ENCODE data around the gene MEGF6. TPM values are rescaled to one million over a fixed set of nuclear protein-coding genes. Genes with fewer than 3 reads are reported as not detected.

MEGF6 gene
- total RNA-seq, 1 experiment from 2014 or later = 21.3 TPM

DNA sequence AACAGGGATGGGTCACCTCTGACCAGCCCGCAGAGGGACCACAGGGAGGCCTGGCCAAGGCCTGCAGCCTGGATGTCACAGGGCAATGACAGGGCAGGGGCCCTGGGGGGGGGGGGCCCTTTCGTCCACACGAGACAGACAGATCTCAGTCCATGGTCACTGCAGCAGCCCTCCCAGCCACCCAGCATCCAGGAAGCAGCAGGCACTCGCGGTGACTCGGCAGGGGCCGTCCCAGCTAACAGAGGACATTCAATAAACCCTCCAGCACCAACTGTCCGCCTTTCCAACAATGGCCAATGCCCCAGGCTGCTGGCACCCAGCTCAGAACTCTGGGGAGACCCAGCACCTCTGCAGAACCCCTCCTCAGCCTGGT is 32.9 kb downstream of the MEGF6 start:
- H3K9ac ChIP-seq (ENCODE audit: extremely low read depth, insufficient read length, low read length) = no peak overlapping the region
- H4K5ac ChIP-seq (ENCODE audit: insufficient read length, low read depth, low read length) = no peak overlapping the region
- Mint-ChIP-seq H3K36me3 (ENCODE audit: insufficient read depth in 1 of 3, low read depth in 3 of 3) (peaks cover 5 to 7% (median 6%) of the 10 kb centered on the region in 3 experiments; a peak in 5 of 7 replicates), H3K27me3 (ENCODE audit: low read depth) (no peaks in the 10 kb centered on the region; the same call in 1 of the 2 replicates), H3K27ac (no peak overlapping the region), H3K9me3 (peaks cover 0 to 4% of the 10 kb centered on the region in 2 experiments; a peak in 1 of 5 replicates), H3K4me1 (peaks cover 0 to 4% of the 10 kb centered on the region in 2 experiments; a peak in 1 of 4 replicates), H3K4me3 (no peak overlapping the region)
- H3K4me1 ChIP-seq (ENCODE audit: insufficient read depth, low read length) = no peaks in the 10 kb centered on the region
- no peaks in the 10 kb centered on the region for H3K79me2 ChIP-seq (ENCODE audit: insufficient read depth, low read length)
- H3K56ac ChIP-seq (ENCODE audit: insufficient read length, low read depth, low read length) = no peak overlapping the region
- no peak overlapping the region for H3K4me2 ChIP-seq (ENCODE audit: insufficient read depth, insufficient read length, low read length)
- no peak overlapping the region for H2AK5ac ChIP-seq (ENCODE audit: insufficient read length, low read length)
- no peaks in the 10 kb centered on the region for H3K27me3 ChIP-seq (ENCODE audit: insufficient read depth, low read length)
- H3K79me1 ChIP-seq (ENCODE audit: insufficient read depth, low read depth, low read length, poor library complexity, severe bottlenecking) = no peaks in the 10 kb centered on the region
- H3K9me3 ChIP-seq (ENCODE audit: control insufficient read depth, low read depth, low read length) = no peaks in the 10 kb centered on the region
- no peak overlapping the region for H3K18ac ChIP-seq (ENCODE audit: insufficient read length, low read depth, low read length)
- WGBS (ENCODE audit: extremely low coverage, insufficient read length, low lambda C conversion rate) = no CpG with 5 or more reads among the region's 8 CpGs
- H4K91ac ChIP-seq (ENCODE audit: insufficient read length, low read depth, low read length) = no peak overlapping the region
- H3K4ac ChIP-seq (ENCODE audit: low read depth, low read length) = no peak overlapping the region
- no peak overlapping the region for H2BK15ac ChIP-seq (ENCODE audit: low read depth, low read length)
- H3K23me2 ChIP-seq (ENCODE audit: insufficient read length, low read depth, low read length, poor library complexity, severe bottlenecking) = no peaks in the 10 kb centered on the region
- H2BK120ac ChIP-seq (ENCODE audit: low read depth, low read length, poor library complexity, severe bottlenecking) = no peak overlapping the region
- no peak overlapping the region for H3T11ph ChIP-seq (ENCODE audit: low read length)
- no peaks in the 10 kb centered on the region for H4K20me1 ChIP-seq (ENCODE audit: control insufficient read depth, insufficient read depth, insufficient read length)
- H3K14ac ChIP-seq (ENCODE audit: insufficient read depth, low read length) = no peak overlapping the region; the same call in 1 of the 2 replicates
- no peak overlapping the region for H3K27ac ChIP-seq (ENCODE audit: insufficient read length, low read depth, low read length)
- H4K8ac ChIP-seq (replicated peaks; ENCODE audit: insufficient read length, low read depth, low read length) = no peak overlapping the region
- no peak overlapping the region for H2AFZ ChIP-seq (ENCODE audit: low read length)
- H2BK12ac ChIP-seq (ENCODE audit: insufficient read length, low read depth, low read length) = no peak overlapping the region
- H3K23ac ChIP-seq (ENCODE audit: insufficient read length, low read depth, low read length) = no peak overlapping the region
- no peak overlapping the region for H2BK20ac ChIP-seq (ENCODE audit: low read depth, low read length, poor library complexity, severe bottlenecking)
- H2BK5ac ChIP-seq (ENCODE audit: insufficient read length, low read length) = no peak overlapping the region
- no peak for DNase-seq
- TF ChIP-seq, protein P1, sequence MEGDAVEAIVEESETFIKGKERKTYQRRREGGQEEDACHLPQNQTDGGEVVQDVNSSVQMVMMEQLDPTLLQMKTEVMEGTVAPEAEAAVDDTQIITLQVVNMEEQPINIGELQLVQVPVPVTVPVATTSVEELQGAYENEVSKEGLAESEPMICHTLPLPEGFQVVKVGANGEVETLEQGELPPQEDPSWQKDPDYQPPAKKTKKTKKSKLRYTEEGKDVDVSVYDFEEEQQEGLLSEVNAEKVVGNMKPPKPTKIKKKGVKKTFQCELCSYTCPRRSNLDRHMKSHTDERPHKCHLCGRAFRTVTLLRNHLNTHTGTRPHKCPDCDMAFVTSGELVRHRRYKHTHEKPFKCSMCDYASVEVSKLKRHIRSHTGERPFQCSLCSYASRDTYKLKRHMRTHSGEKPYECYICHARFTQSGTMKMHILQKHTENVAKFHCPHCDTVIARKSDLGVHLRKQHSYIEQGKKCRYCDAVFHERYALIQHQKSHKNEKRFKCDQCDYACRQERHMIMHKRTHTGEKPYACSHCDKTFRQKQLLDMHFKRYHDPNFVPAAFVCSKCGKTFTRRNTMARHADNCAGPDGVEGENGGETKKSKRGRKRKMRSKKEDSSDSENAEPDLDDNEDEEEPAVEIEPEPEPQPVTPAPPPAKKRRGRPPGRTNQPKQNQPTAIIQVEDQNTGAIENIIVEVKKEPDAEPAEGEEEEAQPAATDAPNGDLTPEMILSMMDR (conservative IDR thresholded peaks at IDR 0.05) = no peak
